ENCODE results near the gene DDX1. TPM values are rescaled to one million over a fixed set of nuclear protein-coding genes. Genes with fewer than 3 reads are reported as not detected.
"Not testable (repeated sequence)": the region's sequence is repeated elsewhere in the genome, so short reads cannot be mapped to it uniquely, and the experiment has no call there.

Gene DDX1
- total RNA-seq (2022) = 145 and 163 TPM in 2 replicates
- Bru-seq, nascent RNA = percentile 95 among the genes with signal in this experiment
- BruChase-seq, experiment 1, labeled RNA remaining after a 2-hour chase = percentile 94 among the genes with signal in this experiment
- percentile 95 among the genes with signal in this experiment for BruChase-seq, experiment 2, labeled RNA remaining after a 6-hour chase
- long read RNA-seq, transcript DDX1-201 (26 exons, 2,739 nt) = major isoform, 383 of 426 reads
- long read RNA-seq, partial matches to known transcripts = 13 of 426 reads
- long read RNA-seq, other reads (novel, unspliced or antisense) = 30 of 426 reads

DNA sequence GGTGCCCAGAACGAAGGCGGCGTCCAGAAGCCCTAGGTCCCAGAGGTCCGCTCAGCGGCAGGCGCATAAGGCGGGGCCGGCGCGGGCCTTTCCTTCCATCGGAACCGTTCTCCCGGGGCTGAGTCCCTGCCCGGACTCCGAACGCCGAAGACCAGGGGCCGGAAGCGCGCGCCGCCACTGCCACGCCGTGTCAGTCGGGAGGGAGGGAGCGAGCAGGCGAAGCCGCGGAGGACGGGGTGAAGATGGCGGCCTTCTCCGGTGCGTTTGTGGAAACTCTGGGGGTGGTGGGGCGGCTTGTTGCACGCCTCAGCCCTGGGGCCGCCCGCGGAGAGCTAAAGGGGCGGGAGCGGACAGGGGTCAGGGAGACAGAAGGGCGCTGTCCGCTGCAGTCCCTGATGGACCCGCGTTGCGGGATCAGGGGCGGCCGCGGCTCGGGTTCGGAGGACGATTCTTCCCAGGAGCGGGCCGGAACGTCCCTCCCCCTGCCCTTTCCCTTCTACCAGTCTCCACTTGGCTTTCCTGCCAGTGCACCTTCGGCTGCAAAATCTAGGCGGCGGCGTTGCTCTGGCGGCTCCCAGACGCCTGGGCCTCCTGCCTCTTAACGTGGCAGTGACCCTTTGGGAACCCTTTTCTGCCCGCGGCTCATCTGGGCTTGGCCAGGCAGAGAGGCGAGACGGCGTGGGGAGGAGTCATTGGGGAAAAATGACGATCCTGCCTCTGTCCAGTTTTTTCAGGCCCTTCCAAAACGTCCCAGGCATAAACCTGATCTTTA lies at the start of gene DDX1:
Gene DDX1, plus strand, starts transcription at position 177 of the 772 bp plus-strand sequence. Its CDS starts 66 bp downstream, at position 243.
- peak within 1 kb of the TSS; percentile 85 for H3K4me3 Mint-ChIP-seq (ENCODE audit: unreplicated experiment)
- peaks cover 32% of the 10 kb centered on the region for H3K36me3 Mint-ChIP-seq (ENCODE audit: insufficient read depth, unreplicated experiment)
- POLR2A ChIA-PET = no interaction called here
- peaks cover 7% of the 10 kb centered on the region for H3K4me1 Mint-ChIP-seq (ENCODE audit: low read depth, unreplicated experiment)
- peaks cover 4% of the 10 kb centered on the region; the same call in 1 of the 2 replicates for H3K4me1 ChIP-seq
- H3K27me3 ChIP-seq (replicated peaks; ENCODE audit: control insufficient read depth, insufficient read depth, low read length) = no peaks in the 10 kb centered on the region
- BruUV-seq (replicated peaks) = TSS peak; percentile 61
- peak; percentile 88 to 94 for DNase-seq
- intact Hi-C loops (cut with micrococcal nuclease; ENCODE audit: unreplicated experiment) = loop anchor here (1.0 to 2.0 kb wide), 2 partner anchors 31 to 45 kb away; partner anchors contain the start of gene NBAS
- no peaks in the 10 kb centered on the region for H3K27me3 Mint-ChIP-seq (ENCODE audit: insufficient read depth, unreplicated experiment)
- peak within 1 kb of the TSS; percentile 77 for H3K4me3 ChIP-seq (ENCODE audit: low read depth, low read length)
- peaks cover 3% of the 10 kb centered on the region; the same call in 1 of the 2 replicates for H3K36me3 ChIP-seq (ENCODE audit: control insufficient read depth, insufficient read depth, low read length)
- H3K9me3 Mint-ChIP-seq (ENCODE audit: unreplicated experiment) = no peaks in the 10 kb centered on the region
- no peaks in the 10 kb centered on the region for H3K9me3 ChIP-seq
- CTCF ChIA-PET = interaction anchor here (1.9 kb wide), 1 partner anchor 15 kb away, joined by 4 read pairs; no protein-coding TSS in a partner anchor
- H3K27ac Mint-ChIP-seq (ENCODE audit: unreplicated experiment) = peak within 1 kb of the TSS; percentile 93
- TF ChIP-seq, protein P1, sequence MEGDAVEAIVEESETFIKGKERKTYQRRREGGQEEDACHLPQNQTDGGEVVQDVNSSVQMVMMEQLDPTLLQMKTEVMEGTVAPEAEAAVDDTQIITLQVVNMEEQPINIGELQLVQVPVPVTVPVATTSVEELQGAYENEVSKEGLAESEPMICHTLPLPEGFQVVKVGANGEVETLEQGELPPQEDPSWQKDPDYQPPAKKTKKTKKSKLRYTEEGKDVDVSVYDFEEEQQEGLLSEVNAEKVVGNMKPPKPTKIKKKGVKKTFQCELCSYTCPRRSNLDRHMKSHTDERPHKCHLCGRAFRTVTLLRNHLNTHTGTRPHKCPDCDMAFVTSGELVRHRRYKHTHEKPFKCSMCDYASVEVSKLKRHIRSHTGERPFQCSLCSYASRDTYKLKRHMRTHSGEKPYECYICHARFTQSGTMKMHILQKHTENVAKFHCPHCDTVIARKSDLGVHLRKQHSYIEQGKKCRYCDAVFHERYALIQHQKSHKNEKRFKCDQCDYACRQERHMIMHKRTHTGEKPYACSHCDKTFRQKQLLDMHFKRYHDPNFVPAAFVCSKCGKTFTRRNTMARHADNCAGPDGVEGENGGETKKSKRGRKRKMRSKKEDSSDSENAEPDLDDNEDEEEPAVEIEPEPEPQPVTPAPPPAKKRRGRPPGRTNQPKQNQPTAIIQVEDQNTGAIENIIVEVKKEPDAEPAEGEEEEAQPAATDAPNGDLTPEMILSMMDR (IDR thresholded peaks at IDR 0.05; ENCODE audit: insufficient read depth in 1 of 2, low read depth in 1 of 2, low read length in 1 of 2, severe bottlenecking in 1 of 2, unreplicated experiment in 1 of 2) = no peak

DNA sequence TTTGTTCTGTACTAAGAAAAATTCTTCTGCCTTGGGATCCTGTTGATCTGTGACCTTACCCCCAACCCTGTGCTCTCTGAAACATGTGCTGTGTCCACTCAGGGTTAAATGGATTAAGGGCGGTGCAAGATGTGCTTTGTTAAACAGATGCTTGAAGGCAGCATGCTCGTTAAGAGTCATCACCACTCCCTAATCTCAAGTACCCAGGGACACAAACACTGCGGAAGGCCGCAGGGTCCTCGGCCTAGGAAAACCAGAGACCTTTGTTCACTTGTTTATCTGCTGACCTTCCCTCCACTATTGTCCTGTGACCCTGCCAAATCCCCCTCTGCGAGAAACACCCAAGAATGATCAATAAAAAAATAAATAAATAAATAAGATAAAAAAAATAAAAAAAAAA lies 49.4 kb upstream of the DDX1 start:
- H3K9me3 Mint-ChIP-seq (ENCODE audit: unreplicated experiment); intact Hi-C loops (cut with micrococcal nuclease; ENCODE audit: unreplicated experiment); H3K9me3 ChIP-seq: not testable (repeated sequence)

DNA sequence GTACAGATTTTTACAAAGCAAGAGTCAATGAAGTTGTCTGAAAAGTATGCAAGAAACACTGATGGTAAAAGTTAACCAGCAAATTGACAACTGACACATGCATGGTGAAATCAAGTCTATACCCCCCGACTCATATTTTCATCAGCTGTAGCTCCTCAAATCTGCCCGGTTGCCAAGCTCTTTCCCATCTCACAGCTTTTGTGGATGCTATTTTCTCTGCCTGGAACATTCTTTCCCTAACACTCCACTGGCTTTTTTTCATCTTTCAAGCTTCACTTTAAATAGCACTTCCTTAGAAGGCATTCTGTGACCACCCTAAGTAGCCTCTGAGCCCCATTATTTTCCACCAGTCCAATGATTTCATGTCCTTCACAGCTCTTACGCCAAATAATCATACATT lies 48.6 kb upstream of the DDX1 start:
- TF ChIP-seq, protein P1 (IDR thresholded peaks at IDR 0.05; ENCODE audit: insufficient read depth in 1 of 2, low read depth in 1 of 2, low read length in 1 of 2, severe bottlenecking in 1 of 2, unreplicated experiment in 1 of 2) = no peak

More for the DNA sequence above, 49.4 kb upstream of the DDX1 start:
- H3K36me3 ChIP-seq (ENCODE audit: control insufficient read depth, insufficient read depth, low read length); CTCF ChIA-PET; H3K27ac Mint-ChIP-seq (ENCODE audit: unreplicated experiment); POLR2A ChIA-PET; H3K4me1 Mint-ChIP-seq (ENCODE audit: low read depth, unreplicated experiment); H3K27me3 Mint-ChIP-seq (ENCODE audit: insufficient read depth, unreplicated experiment); H3K27me3 ChIP-seq (replicated peaks; ENCODE audit: control insufficient read depth, insufficient read depth, low read length); H3K4me3 ChIP-seq (ENCODE audit: low read depth, low read length); BruUV-seq (replicated peaks); H3K36me3 Mint-ChIP-seq (ENCODE audit: insufficient read depth, unreplicated experiment); DNase-seq; H3K4me3 Mint-ChIP-seq (ENCODE audit: unreplicated experiment); H3K4me1 ChIP-seq: not testable (repeated sequence)

More for the DNA sequence above, 48.6 kb upstream of the DDX1 start:
- H3K36me3 Mint-ChIP-seq (ENCODE audit: insufficient read depth, unreplicated experiment) = peaks cover 5% of the 10 kb centered on the region
- H3K9me3 ChIP-seq = no peaks in the 10 kb centered on the region
- no peak overlapping the region for H3K4me3 ChIP-seq (ENCODE audit: low read depth, low read length)
- no peaks in the 10 kb centered on the region for H3K27me3 ChIP-seq (replicated peaks; ENCODE audit: control insufficient read depth, insufficient read depth, low read length)
- no peaks in the 10 kb centered on the region for H3K27me3 Mint-ChIP-seq (ENCODE audit: insufficient read depth, unreplicated experiment)
- BruUV-seq (replicated peaks) = no TSS peak
- DNase-seq = no peak
- CTCF ChIA-PET = no interaction called here
- no peaks in the 10 kb centered on the region for H3K4me1 Mint-ChIP-seq (ENCODE audit: low read depth, unreplicated experiment)
- H3K36me3 ChIP-seq (ENCODE audit: control insufficient read depth, insufficient read depth, low read length) = no peaks in the 10 kb centered on the region
- POLR2A ChIA-PET = no interaction called here
- no peak overlapping the region for H3K27ac Mint-ChIP-seq (ENCODE audit: unreplicated experiment)
- no peak overlapping the region for H3K4me3 Mint-ChIP-seq (ENCODE audit: unreplicated experiment)
- H3K9me3 Mint-ChIP-seq (ENCODE audit: unreplicated experiment) = no peaks in the 10 kb centered on the region
- intact Hi-C loops (cut with micrococcal nuclease; ENCODE audit: unreplicated experiment) = no loop called here
- no peaks in the 10 kb centered on the region for H3K4me1 ChIP-seq

All from Caco-2 (cell line).